HepG2 (cell line): ENCODE measurements around the gene CYP46A1. TPM values are rescaled to one million over a fixed set of nuclear protein-coding genes. Genes with fewer than 3 reads are reported as not detected.

Source experiments
- ADNP ChIP-seq: sonication (generic); formaldehyde crosslinking; IDR thresholded peaks from 2 replicates; pipeline ENCODE4 v1.4.0; 2020; ENCODE audit warnings: missing genetic modification reagents
- ETS1 ChIP-seq: sonication (generic); formaldehyde crosslinking; IDR thresholded peaks from 2 replicates; pipeline ENCODE4 v1.4.0; 2020; ENCODE audit warnings: missing genetic modification reagents
- FIP1L1 ChIP-seq: fragments of 200-400 bp; formaldehyde crosslinking; IDR thresholded peaks from 2 replicates; pipeline ENCODE4 v1.6.1; 2018; ENCODE audit warnings: low read depth, mild to moderate bottlenecking, low read length, moderate library complexity, borderline replicate concordance; ENCODE audit not compliant: insufficient read depth
- HOMEZ ChIP-seq: IDR thresholded peaks from 2 replicates; pipeline ENCODE4 v1.6.1; 2016; ENCODE audit warnings: low read depth
- KDM5B ChIP-seq: sonication (generic); formaldehyde crosslinking; IDR thresholded peaks from 2 replicates; pipeline ENCODE4 v1.4.0; 2020; ENCODE audit warnings: missing genetic modification reagents, mild to moderate bottlenecking, borderline replicate concordance
- KIAA2018 ChIP-seq: sonication (generic); formaldehyde crosslinking; IDR thresholded peaks from 2 replicates; pipeline ENCODE4 v1.5.0; 2020; ENCODE audit warnings: mild to moderate bottlenecking, missing genetic modification reagents, borderline replicate concordance
- NONO ChIP-seq, 2 experiments: fragments of 450-650 bp in 1 of 2; sonication (generic) in 1 of 2; formaldehyde crosslinking in 1 of 2; IDR thresholded peaks in 1 of 2; conservative IDR thresholded peaks in 1 of 2; 2 replicates each; pipeline versions ENCODE4 v1.6.1 to v1.8.0; 2017 to 2022; ENCODE audit warnings: mild to moderate bottlenecking in 1 of 2, missing genetic modification reagents in 1 of 2, moderate library complexity in 1 of 2
- NR0B2 ChIP-seq: sonication (generic); formaldehyde crosslinking; IDR thresholded peaks from 2 replicates; pipeline ENCODE4 v1.4.0; 2020; ENCODE audit warnings: mild to moderate bottlenecking, missing genetic modification reagents
- RBAK ChIP-seq: sonication (generic); formaldehyde crosslinking; IDR thresholded peaks from 2 replicates; pipeline ENCODE4 v1.5.1; 2020; ENCODE audit warnings: mild to moderate bottlenecking, missing genetic modification reagents
- SALL2 ChIP-seq: sonication (generic); formaldehyde crosslinking; IDR thresholded peaks from 2 replicates; pipeline ENCODE4 v1.8.1; 2023; ENCODE audit warnings: mild to moderate bottlenecking, missing genetic modification reagents, inconsistent platforms
- SP4 ChIP-seq: sonication (generic); formaldehyde crosslinking; IDR thresholded peaks from 2 replicates; pipeline ENCODE4 v1.8.1; 2023; ENCODE audit warnings: mild to moderate bottlenecking, missing genetic modification reagents
- XRCC5 ChIP-seq: fragments of 200-400 bp; formaldehyde crosslinking; optimal IDR thresholded peaks from 2 replicates; pipeline ENCODE3; 2017; ENCODE audit warnings: mild to moderate bottlenecking, low read length
- ZNF263 ChIP-seq: sonication (generic); formaldehyde crosslinking; IDR thresholded peaks from 2 replicates; pipeline ENCODE4 v1.4.0; 2020; ENCODE audit warnings: missing genetic modification reagents
- ZNF350 ChIP-seq: sonication (generic); formaldehyde crosslinking; IDR thresholded peaks from 2 replicates; pipeline ENCODE4 v1.4.0; 2020; ENCODE audit warnings: mild to moderate bottlenecking, low read depth, missing genetic modification reagents, borderline replicate concordance
- ZNF501 ChIP-seq: sonication (generic); formaldehyde crosslinking; IDR thresholded peaks from 2 replicates; pipeline ENCODE4 v1.5.1; 2020; ENCODE audit warnings: mild to moderate bottlenecking, moderate library complexity, missing genetic modification reagents
- ZNF546 ChIP-seq: sonication (generic); formaldehyde crosslinking; conservative IDR thresholded peaks from 2 replicates; pipeline ENCODE4 v1.8.1; 2023; ENCODE audit warnings: mild to moderate bottlenecking, missing genetic modification reagents
- ZNF556 ChIP-seq: sonication (generic); formaldehyde crosslinking; IDR thresholded peaks from 2 replicates; pipeline ENCODE4 v1.4.0; 2020; ENCODE audit warnings: mild to moderate bottlenecking, missing genetic modification reagents, borderline replicate concordance
- polyA plus RNA-seq, 8 experiments: library from polyadenylated mRNA; depleted of rRNA in 3 of 8; stranded (reverse) in 7 of 8; unstranded in 1 of 8; fragments of >200 nt; fragmentation: Illumina TruSeq in 4 of 8; extraction: Trizol in 4 of 8; gene quantifications; 2 replicates each; pipeline versions ENCODE4 v1.2.1 to v1.2.3, GENCODE V29; 2011 to 2016; ENCODE audit warnings: low read depth in 4 of 8, missing spikeins in 1 of 8, mixed read lengths in 1 of 8; ENCODE audit not compliant: insufficient read depth in 1 of 8
- total RNA-seq, 5 experiments: library from RNA; depleted of rRNA; stranded (reverse); fragments of >200 nt; fragmentation: Illumina TruSeq; extraction: Trizol; gene quantifications; 2 replicates each; pipeline ENCODE4 v1.2.3, GENCODE V29; 2016; ENCODE audit warnings: low read depth in 1 of 5

Gene CYP46A1
- total and polyA plus RNA-seq, 2 of the 13 experiments (the other 11 are each of a cell fraction or from before 2014, with no cell fraction given), result not detected

GRCh38 chr14:99683619-99684409 is at the start of gene CYP46A1 (continued):
- TF ChIP-seq SALL2 (CRISPR knock-in tag), result peak; percentile 59; the same call in 1 of the 2 replicates
- TF ChIP-seq ADNP (CRISPR knock-in tag), result no peak
- peak; percentile 39; the same call in 1 of the 2 replicates for TF ChIP-seq KDM5B
- 0 out of 2 replicates have a peak, but pooled peaks have one; percentile 64 for TF ChIP-seq ZNF501
- TF ChIP-seq KIAA2018, result no peak
- no peak; the same call in 1 of the 2 replicates for TF ChIP-seq ZNF556 (CRISPR knock-in tag)
- TF ChIP-seq FIP1L1, result no peak
- no peak for TF ChIP-seq ETS1 (CRISPR knock-in tag)
- TF ChIP-seq NONO (IDR thresholded peaks at IDR 0.05), result no peak
- TF ChIP-seq NONO (CRISPR knock-in tag; conservative IDR thresholded peaks at IDR 0.05), result no peak
- no peak; the same call in 1 of the 2 replicates for TF ChIP-seq ZNF350 (CRISPR knock-in tag)
- no peak for TF ChIP-seq XRCC5
- no peak for TF ChIP-seq HOMEZ (CRISPR knock-in tag)
- TF ChIP-seq ZNF546 (CRISPR knock-in tag), result no peak
- no peak for TF ChIP-seq ZNF263
- no peak for TF ChIP-seq RBAK (CRISPR knock-in tag)
- 0 out of 2 replicates have a peak, but pooled peaks have one; percentile 27 for TF ChIP-seq NR0B2 (CRISPR knock-in tag)
- peak; percentile 93 for TF ChIP-seq SP4
